ENCODE data around the gene SRGAP3. TPM values are rescaled to one million over a fixed set of nuclear protein-coding genes. Genes with fewer than 3 reads are reported as not detected.

The SRGAP3 gene
- total and polyA plus RNA-seq, 2 donors (not counting 1 experiment from before 2014, with no cell fraction given): 1.4 to 1.5 TPM

DNA sequence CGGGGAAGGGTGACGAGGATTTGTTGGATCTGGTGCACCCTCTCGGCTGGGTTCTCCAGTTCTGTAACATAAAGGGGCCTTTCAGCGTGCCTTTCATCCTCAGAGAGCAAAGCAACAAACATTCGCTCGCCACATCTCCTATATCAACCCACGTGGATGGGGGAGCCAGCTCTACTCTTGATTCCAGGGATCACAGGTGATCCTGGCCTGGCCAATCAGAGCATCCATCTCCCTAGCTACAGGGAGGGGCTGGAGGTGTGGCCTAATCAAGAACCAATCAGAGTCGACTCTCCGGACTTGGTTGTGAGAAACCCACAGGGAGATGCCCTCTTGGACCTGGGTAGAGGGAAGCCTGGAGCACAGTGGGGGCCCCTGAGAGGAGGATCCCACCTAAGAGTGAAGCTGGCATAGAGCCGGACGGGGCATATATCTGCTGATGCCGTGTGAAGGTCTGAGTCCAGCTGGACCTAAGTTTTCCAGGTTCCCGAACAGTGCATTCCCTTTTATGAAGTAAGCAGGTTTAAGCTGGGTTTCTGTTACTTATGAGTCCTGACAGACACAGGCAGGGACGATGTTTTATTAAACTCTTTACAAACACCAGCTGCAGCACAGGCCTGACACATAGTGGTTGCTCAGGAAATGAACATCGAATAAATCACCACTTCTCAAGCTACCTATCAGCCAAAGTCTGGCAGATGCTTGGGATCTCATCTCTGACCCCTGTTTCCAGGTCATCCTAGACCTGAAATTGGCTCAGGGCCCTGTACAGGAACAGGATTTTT is 235.5 kb downstream of the SRGAP3 start:
- Histone ChIP-seq H3K4me2 (replicated peaks; ENCODE audit: low read depth, low read length, poor library complexity, severe bottlenecking) (no peak overlapping the region), H3K9me3 (ENCODE audit: control extremely low read depth in 1 of 3, control insufficient read depth in 2 of 3, insufficient read depth in 1 of 3, low read length in 2 of 3) (no peaks in the 10 kb centered on the region), H3K4me1 (ENCODE audit: control insufficient read depth in 2 of 2, insufficient read depth in 2 of 2, low read length in 2 of 2) (no peaks in the 10 kb centered on the region), H4K20me1 (ENCODE audit: control insufficient read depth, insufficient read depth, low read length, poor library complexity, severe bottlenecking) (no peaks in the 10 kb centered on the region), H3K9ac (ENCODE audit: low read length) (no peak overlapping the region), H2AFZ (ENCODE audit: insufficient read depth, low read depth, low read length, poor library complexity, severe bottlenecking) (no peak overlapping the region), H3K36me3 (replicated peaks in 1 of 2; ENCODE audit: control extremely low read depth in 1 of 2, control insufficient read depth in 1 of 2, extremely low read depth in 1 of 2, insufficient read depth in 2 of 2, low read length in 1 of 2) (no peaks in the 10 kb centered on the region), H3K27me3 (replicated peaks in 1 of 4; ENCODE audit: control extremely low read depth in 1 of 4, control insufficient read depth in 3 of 4, insufficient read depth in 4 of 4, low read length in 3 of 4) (no peaks in the 10 kb centered on the region), H3K4me3 (ENCODE audit: control extremely low read depth in 1 of 5, extremely low read depth in 1 of 5, insufficient read depth in 1 of 5, low read depth in 2 of 5, low read length in 4 of 5) (no peak overlapping the region), H3K79me2 (ENCODE audit: control insufficient read depth, insufficient read depth, low read length) (no peaks in the 10 kb centered on the region), H3K27ac (ENCODE audit: low read length in 2 of 2) (no peak overlapping the region)
- Mint-ChIP-seq H3K4me1 (no peaks in the 10 kb centered on the region), H3K4me3 (no peak overlapping the region), H3K27me3 (peaks cover 3% of the 10 kb centered on the region), H3K9me3 (ENCODE audit: insufficient read depth) (peaks cover 4% of the 10 kb centered on the region), H3K27ac (no peak overlapping the region)
- ATAC-seq (ENCODE audit: low read depth) (no peak), DNase-seq (no peak)
- TF ChIP-seq, protein P1, sequence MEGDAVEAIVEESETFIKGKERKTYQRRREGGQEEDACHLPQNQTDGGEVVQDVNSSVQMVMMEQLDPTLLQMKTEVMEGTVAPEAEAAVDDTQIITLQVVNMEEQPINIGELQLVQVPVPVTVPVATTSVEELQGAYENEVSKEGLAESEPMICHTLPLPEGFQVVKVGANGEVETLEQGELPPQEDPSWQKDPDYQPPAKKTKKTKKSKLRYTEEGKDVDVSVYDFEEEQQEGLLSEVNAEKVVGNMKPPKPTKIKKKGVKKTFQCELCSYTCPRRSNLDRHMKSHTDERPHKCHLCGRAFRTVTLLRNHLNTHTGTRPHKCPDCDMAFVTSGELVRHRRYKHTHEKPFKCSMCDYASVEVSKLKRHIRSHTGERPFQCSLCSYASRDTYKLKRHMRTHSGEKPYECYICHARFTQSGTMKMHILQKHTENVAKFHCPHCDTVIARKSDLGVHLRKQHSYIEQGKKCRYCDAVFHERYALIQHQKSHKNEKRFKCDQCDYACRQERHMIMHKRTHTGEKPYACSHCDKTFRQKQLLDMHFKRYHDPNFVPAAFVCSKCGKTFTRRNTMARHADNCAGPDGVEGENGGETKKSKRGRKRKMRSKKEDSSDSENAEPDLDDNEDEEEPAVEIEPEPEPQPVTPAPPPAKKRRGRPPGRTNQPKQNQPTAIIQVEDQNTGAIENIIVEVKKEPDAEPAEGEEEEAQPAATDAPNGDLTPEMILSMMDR (IDR thresholded peaks at IDR 0.05): no peak
- TF ChIP-seq EZH2 (IDR thresholded peaks at IDR 0.05; ENCODE audit: borderline replicate concordance, insufficient read depth, low read depth, low read length, poor library complexity, severe bottlenecking): no peak
- intact Hi-C loops (cut with micrococcal nuclease): no loop called here
- 92% methylated on average over 14 of the region's 15 CpGs for WGBS (ENCODE audit: insufficient coverage)
- ChIA-PET CTCF (interaction anchor here (0.6 kb wide), 1 partner anchor 192 kb away, joined by 3 read pairs; no protein-coding TSS in a partner anchor), POLR2A (no interaction called here)

DNA sequence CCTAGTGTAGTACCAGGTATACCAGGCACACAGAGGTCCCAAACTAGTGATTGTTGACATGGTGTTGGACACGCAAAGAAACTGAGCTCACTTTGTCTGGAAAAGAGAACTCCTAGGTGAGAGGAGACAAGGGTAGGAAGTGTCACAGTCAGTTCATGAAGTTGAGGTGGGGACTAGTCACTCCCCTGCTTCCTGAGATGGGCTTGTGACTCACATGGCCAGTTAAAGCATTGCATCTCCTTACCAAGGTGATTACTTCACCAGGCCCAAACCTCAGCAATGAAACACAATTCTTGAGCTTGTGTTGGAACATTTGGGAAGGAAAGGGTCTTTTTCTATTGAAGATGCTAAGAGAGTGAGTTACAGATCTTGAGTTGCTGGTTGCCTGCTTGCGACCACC is 236.9 kb downstream of the SRGAP3 start:
- no peak overlapping the region for H3K4me3 Mint-ChIP-seq
- CTCF ChIA-PET: no interaction called here
- H3K27me3 ChIP-seq (replicated peaks in 1 of 4; ENCODE audit: control extremely low read depth in 1 of 4, control insufficient read depth in 3 of 4, insufficient read depth in 4 of 4, low read length in 3 of 4): no peaks in the 10 kb centered on the region

More for the DNA sequence above, 236.9 kb downstream of the SRGAP3 start:
- ATAC-seq (ENCODE audit: low read depth) (no peak), DNase-seq (no peak)
- no peaks in the 10 kb centered on the region for H4K20me1 ChIP-seq (ENCODE audit: control insufficient read depth, insufficient read depth, low read length, poor library complexity, severe bottlenecking)
- H3K9me3 ChIP-seq (ENCODE audit: control extremely low read depth in 1 of 3, control insufficient read depth in 2 of 3, insufficient read depth in 1 of 3, low read length in 2 of 3): no peaks in the 10 kb centered on the region
- intact Hi-C loops (cut with micrococcal nuclease): no loop called here
- H3K9ac ChIP-seq (ENCODE audit: low read length): no peak overlapping the region
- Mint-ChIP-seq H3K27me3 (peaks cover 3% of the 10 kb centered on the region), H3K27ac (no peak overlapping the region), H3K4me1 (no peaks in the 10 kb centered on the region), H3K9me3 (ENCODE audit: insufficient read depth) (peaks cover 4% of the 10 kb centered on the region)
- no peaks in the 10 kb centered on the region for H3K36me3 ChIP-seq (replicated peaks in 1 of 2; ENCODE audit: control extremely low read depth in 1 of 2, control insufficient read depth in 1 of 2, extremely low read depth in 1 of 2, insufficient read depth in 2 of 2, low read length in 1 of 2)
- H3K4me2 ChIP-seq (replicated peaks; ENCODE audit: low read depth, low read length, poor library complexity, severe bottlenecking): no peak overlapping the region
- no peak overlapping the region for H2AFZ ChIP-seq (ENCODE audit: insufficient read depth, low read depth, low read length, poor library complexity, severe bottlenecking)
- no peak overlapping the region for H3K27ac ChIP-seq (ENCODE audit: low read length in 2 of 2)
- TF ChIP-seq, protein P1 (IDR thresholded peaks at IDR 0.05): no peak
- H3K4me1 ChIP-seq (ENCODE audit: control insufficient read depth in 2 of 2, insufficient read depth in 2 of 2, low read length in 2 of 2): no peaks in the 10 kb centered on the region
- no peak overlapping the region for H3K4me3 ChIP-seq (ENCODE audit: control extremely low read depth in 1 of 5, extremely low read depth in 1 of 5, insufficient read depth in 1 of 5, low read depth in 2 of 5, low read length in 4 of 5)
- 95% methylated on average over 2 of the region's 2 CpGs for WGBS (ENCODE audit: insufficient coverage)
- no peaks in the 10 kb centered on the region for H3K79me2 ChIP-seq (ENCODE audit: control insufficient read depth, insufficient read depth, low read length)
- POLR2A ChIA-PET: no interaction called here

All from B cell (primary cell).